GM19328 (cell line): Measurements from ENCODE around the gene APOBEC3H.

ENCODE experiments used
- ATAC-seq: cut with Tn5 transposase; IDR thresholded peaks from one replicate; pipeline ENCODE4 v1.9.1; 2021; ENCODE audit warnings: mild to moderate bottlenecking, moderate library complexity; ENCODE audit not compliant: unreplicated experiment

Gene APOBEC3H

GRCh38 chr22:39134366-39135091 lies 37.5 kb downstream of the APOBEC3H start:
- no peak for ATAC-seq

- no peak for ATAC-seq
These were observed 38.2 kb downstream of the APOBEC3H start for GRCh38 chr22:39135092-39135896.

- no peak for ATAC-seq
These were observed 39.3 kb downstream of the APOBEC3H start for GRCh38 chr22:39136317-39136716.

DNA sequence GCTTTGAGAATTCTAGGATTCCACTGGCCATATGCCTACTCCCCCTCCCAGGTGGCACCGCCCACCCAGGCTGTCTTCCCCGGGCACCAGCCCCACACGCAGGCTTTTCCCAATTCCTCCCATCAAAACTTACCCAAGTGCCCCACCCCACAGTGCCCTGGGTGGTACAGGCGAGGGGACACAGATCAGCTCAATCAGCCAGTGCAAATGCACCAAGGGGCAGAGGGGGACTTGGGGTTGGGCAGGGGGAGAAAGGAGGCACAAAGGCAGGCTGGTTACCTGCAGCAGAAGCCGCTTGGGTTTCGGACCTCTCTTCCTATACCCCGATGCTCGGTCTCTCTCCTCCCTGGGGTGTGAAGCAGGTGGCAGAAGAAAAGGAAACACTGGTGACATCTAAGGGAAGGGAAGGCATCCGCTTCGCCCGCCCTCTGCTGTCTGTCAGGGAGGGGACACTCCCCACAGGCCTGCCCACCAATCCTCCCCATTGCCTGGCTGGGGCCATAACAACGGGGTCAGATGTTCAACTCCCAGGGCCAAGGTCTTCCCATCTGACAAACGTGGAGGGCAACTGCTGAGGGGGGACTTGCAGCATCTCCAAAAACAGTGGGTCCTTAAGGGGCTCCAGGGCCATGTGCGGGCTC lies 41.4 kb downstream of the APOBEC3H start:
- no peak for ATAC-seq

DNA sequence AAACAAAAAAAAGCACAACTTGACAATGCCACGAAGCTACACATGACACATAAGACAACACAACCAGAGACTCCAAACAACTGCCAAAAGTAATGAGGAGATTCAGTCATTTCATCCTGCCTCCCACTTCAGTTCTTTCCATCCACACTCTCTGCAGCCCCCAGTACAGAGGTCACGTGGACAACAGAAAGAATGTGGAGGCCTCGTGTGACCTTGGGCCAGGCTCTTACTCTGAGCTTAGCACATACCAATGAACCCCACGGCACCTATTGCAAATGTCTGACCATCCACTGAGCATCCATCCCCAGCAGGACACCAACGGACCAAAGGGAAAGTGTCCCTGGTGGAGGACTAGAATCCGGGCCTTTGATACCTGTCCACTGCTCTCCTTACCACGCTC lies 42.9 kb downstream of the APOBEC3H start:
- no peak for ATAC-seq

GRCh38 chr22:39142088-39142680 lies 45.1 kb downstream of the APOBEC3H start:
- ATAC-seq, result no peak

- ATAC-seq, result no peak
These were observed 47.2 kb downstream of the APOBEC3H start for GRCh38 chr22:39144101-39144767.

- no peak for ATAC-seq
These were observed 49.4 kb downstream of the APOBEC3H start for GRCh38 chr22:39146256-39147101.

GRCh38 chr22:39147335-39148025 lies 50.4 kb downstream of the APOBEC3H start:
- ATAC-seq, result no peak

GRCh38 chr22:39148026-39148726 lies 51.1 kb downstream of the APOBEC3H start:
- no peak for ATAC-seq

DNA sequence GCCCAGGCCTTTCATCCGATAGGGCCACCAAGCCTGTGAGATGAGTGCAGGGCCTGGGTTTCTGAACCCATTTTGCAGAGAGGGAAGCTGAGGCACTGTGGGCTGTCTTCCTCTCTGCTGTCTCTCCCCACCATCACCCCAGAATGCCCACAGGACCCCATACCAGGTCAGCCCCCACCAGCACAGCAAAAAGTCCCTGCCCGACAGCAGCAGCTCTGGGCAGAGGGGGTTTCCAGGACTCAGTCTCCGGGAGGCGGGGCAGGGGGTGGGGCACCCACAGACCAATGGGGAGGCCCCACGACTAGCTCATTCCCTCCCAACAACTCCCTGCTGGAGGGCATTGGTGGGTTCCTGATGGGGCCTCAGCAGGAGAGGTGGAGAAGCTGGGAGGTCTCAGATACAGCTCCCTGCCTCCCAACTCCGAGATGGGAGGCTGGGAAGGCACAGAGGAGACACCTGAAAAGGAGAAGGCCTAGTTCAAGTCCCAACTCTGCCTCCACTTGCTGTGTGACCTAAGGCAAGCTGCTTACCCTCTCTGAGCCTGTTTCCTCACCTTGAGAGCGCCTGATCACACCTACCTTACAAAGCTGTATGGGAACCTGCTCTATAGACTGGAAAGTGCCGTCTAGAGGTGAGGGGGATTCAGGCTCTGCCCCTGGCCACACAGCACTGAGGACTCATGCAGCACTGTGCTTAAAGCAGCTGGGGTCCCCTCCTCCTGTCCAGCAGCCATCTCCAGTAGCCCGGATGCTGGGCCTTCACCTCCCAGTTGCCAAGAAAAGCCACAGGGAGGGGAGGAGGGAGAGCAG lies 51.9 kb downstream of the APOBEC3H start:
- ATAC-seq, result no peak

DNA sequence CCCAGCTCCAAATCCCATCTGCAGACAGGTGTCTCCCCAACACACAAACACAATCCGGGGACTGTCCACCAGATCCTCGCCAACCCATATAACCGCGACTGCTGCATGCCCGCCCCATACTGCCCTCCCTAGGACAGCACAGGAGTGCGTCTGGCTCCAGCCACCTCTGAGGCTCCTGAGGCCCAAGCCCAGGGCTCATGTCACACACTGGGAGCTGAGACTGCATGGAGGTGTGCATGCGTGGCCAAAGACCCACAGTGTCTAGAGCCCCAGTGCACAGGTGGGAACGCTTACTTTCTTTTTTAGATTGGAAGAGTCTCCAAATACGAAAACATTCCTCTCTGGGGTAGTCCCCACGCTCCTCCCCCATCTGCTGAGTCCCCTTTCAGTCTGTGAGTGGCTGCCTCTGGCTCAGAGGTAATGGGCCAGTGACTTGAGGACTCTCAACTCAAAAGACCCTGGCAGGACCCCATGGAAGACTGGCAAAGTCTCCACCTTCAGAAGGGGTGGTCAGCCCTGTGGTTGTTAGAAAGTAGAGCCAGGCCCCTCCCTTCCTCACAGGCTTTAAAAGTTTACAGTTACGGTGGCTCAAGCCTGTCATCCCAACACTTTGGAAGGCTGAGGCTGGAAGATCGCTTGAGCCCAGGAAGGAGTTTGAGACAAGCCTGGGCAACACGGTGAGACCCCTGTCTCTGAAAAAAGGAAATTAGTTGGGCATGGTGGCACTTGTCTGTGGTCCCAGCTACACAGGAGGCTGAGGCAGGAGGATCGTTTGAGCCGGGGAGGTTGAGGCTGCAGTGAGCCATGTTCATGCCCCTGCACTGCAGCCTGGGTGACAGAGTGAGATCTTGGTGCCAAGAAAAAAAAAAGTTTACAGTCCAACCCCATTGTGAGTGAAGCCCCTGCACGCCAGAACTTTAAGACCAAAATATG lies 53.1 kb downstream of the APOBEC3H start:
- no peak for ATAC-seq

GRCh38 chr22:39150848-39151215 lies 53.8 kb downstream of the APOBEC3H start:
- ATAC-seq, result no peak

DNA sequence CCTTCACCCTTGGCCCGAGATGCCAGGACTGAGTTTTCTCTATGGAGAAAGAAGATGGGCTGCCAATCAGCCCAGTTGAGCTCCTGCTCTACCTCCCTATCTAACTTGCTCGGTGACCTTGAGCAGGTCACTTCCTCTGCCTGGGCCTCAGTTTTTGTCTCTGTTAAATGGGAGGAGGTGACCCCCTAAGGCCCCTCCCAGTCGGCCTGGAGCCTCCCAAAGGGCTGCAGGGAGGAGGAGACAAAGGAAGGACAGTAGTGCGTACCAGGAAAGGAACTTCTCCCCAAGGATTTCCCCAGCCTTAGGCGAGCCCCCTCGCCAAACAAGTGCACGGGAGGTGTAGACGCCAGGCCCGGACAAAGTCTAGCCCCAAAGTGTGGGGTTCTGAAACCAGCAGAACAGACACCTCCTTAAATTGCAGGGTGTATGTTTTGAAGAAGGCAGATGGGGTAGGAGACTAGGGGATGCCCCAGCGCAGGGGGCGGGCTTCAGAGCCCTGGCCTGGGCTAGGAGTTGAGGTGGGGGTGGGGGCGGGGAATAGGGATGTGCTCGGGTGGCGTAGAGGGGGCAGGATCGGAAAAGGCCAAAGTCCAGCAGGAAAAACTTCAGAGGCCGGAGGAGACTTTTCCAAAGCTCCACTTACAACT lies 54.4 kb downstream of the APOBEC3H start:
- no peak for ATAC-seq

DNA sequence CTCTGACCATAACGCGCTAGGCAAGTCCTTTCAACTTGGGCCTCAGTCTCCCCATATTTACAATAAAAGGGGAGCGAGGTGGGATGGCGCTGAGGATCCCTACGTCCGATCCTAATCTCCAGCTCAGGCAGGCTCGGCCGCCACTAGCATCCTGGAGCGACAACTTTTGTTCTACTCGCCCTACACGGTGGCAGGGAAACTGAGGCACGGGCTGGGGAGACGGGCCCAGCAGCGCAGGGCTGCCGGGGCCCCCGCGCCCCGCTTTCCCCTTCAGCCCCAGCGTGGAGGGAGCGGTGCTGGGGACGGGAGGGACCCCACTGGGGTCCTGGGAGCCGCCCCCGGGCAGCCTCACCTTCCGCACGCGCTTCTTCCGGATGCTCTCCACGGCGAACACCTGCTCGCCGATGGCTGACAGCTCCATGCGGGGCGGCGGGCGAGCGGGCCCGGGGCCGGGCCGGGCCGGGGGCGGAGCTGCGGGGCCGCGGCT lies 55.0 kb downstream of the APOBEC3H start:
- ATAC-seq, result no peak

DNA sequence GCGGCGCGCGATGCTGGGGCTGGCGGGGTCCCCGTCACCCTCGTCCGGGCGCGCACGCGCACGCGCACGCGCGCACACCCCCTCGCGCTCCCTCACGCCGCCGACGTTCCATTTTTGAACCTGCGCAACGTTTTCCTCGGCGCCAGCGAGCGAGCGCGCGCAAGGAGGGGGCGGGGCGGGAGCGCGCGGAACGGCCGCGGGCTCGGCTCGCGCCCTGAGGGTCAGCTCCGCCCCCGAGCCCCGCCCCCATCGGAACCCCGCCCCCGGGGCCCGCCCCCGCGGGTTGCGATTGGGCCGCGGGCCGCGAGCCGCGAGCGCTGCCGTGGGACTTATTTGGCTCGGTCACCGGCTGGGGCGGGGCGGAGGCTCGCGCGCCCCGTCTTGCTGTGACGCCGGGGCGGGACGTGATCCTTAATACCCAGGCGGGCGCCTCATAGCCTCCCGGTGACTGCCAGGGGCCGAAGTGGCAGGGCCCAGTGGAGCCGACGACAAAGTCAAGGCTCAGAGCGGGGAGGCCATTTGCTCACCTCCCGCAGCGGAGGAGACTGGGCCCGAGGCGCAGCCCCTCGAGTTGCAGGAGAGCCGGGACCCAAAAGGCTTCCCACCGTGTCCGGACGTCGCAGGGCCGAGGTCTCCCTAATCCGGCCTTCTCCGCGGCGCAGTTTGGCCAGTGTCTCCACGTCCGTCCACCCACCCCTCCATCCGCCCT lies 55.6 kb downstream of the APOBEC3H start, which contains the start of gene CBX7:
Gene CBX7 (minus strand): TSS at position 170 of the 709 bp plus-strand sequence. CDS start 236 bp downstream, outside the sequence.
- peak; percentile 79 for ATAC-seq
